GM12878 (cell line): ENCODE results near the gene PTRH2. TPM values are rescaled to one million over a fixed set of nuclear protein-coding genes. Genes with fewer than 3 reads are reported as not detected.

ENCODE experiments used
- ATAC-seq: fragments of 200-7000 bp; cut with Tn5 transposase; 3 replicates; pipeline ENCODE4 v1.9.1; 2020; ENCODE audit warnings: mild to moderate bottlenecking, moderate library complexity
- BruUV-seq: library from RNA; stranded (reverse); fragments of 400-500 nt; replicated peaks from 2 replicates; lab custom pipeline; 2021; lab: Mats Ljungman, UMichigan
- CTCF ChIA-PET: fragments of 300-600 bp; sonication (Branson Sonifier 250); formaldehyde crosslinking; extraction: SDS; loops from one replicate; lab custom pipeline; 2021; ENCODE audit warnings: inconsistent platforms; lab: Yijun Ruan, JAX
- POLR2A ChIA-PET: fragments of 350-600 bp; formaldehyde crosslinking; extraction: SDS; loops from one replicate; lab custom pipeline; 2021; ENCODE audit warnings: inconsistent platforms; lab: Charles Lee
- RAD21 ChIA-PET: fragments of 300-600 bp; sonication (Branson Sonifier 250); formaldehyde crosslinking; loops from one replicate; lab custom pipeline; 2023; ENCODE audit warnings: antibody characterized with exemption; ENCODE audit not compliant: unreplicated experiment; lab: Charles Lee
- SMC1A ChIA-PET: fragments of 300-600 bp; sonication (Branson Sonifier 250); formaldehyde crosslinking; loops from one replicate; lab custom pipeline; 2023; ENCODE audit not compliant: unreplicated experiment, uncharacterized antibody; lab: Charles Lee
- DNase-seq: peaks from one replicate; pipeline ENCODE4 v3.0.0-alpha.2; 2011; ENCODE audit warnings: low read depth, low spot score
- FAIRE-seq: peaks from 3 replicates; lab custom pipeline; 2011; peaks lifted over from hg19 to GRCh38; lab: Jason Lieb, UNC
- H2AFZ ChIP-seq: 2 replicates; pipeline ENCODE4 v1.6.0; 2011; ENCODE audit warnings: low read depth, low read length, control low read depth; ENCODE audit not compliant: control insufficient read depth
- H3K27ac ChIP-seq: 2 replicates; pipeline ENCODE4 v1.5.1; 2011; ENCODE audit warnings: control low read depth; ENCODE audit not compliant: control insufficient read depth, insufficient read depth
- H3K27me3 ChIP-seq, 2 experiments: replicated peaks in 1 of 2; 2 replicates each; pipeline versions ENCODE4 v1.6.0 to v1.6.1; 2011; ENCODE audit warnings: low read length in 1 of 2; ENCODE audit not compliant: control insufficient read depth in 2 of 2, insufficient read depth in 2 of 2
- H3K36me3 ChIP-seq, 2 experiments: 2 replicates each; pipeline ENCODE4 v1.5.1; 2011; ENCODE audit warnings: low read length in 1 of 2; ENCODE audit not compliant: control insufficient read depth in 2 of 2, insufficient read depth in 2 of 2
- H3K4me1 ChIP-seq: 2 replicates; pipeline ENCODE4 v1.6.1; 2011; ENCODE audit warnings: mild to moderate bottlenecking, low read length, moderate library complexity, mixed read lengths; ENCODE audit not compliant: control insufficient read depth, insufficient read depth
- H3K4me2 ChIP-seq: 2 replicates; pipeline ENCODE4 v1.6.0; 2011; ENCODE audit warnings: control low read depth; ENCODE audit not compliant: control insufficient read depth, insufficient read depth
- H3K4me3 ChIP-seq: fragments of 200-600 bp; sonication (generic); 2 replicates; pipeline ENCODE4 v1.5.1; 2016
- H3K79me2 ChIP-seq: 2 replicates; pipeline ENCODE4 v1.6.0; 2011; ENCODE audit warnings: low read length; ENCODE audit not compliant: control insufficient read depth, insufficient read depth
- H3K9ac ChIP-seq: 2 replicates; pipeline ENCODE4 v1.8.0; 2011; ENCODE audit warnings: low read length, control low read depth, mixed read lengths; ENCODE audit not compliant: control insufficient read depth, insufficient read depth
- H3K9me3 ChIP-seq: replicated peaks from 3 replicates; pipeline ENCODE4 v1.5.1; 2011; ENCODE audit warnings: mild to moderate bottlenecking, low read length; ENCODE audit not compliant: control insufficient read depth, insufficient read depth
- H4K20me1 ChIP-seq: 2 replicates; pipeline ENCODE4 v1.6.0; 2011; ENCODE audit not compliant: control insufficient read depth, insufficient read depth
- EED ChIP-seq: sonication (generic); IDR thresholded peaks from 2 replicates; pipeline ENCODE4 v1.6.1; 2016; ENCODE audit warnings: antibody characterized with exemption, low read depth
- POLR2A ChIP-seq: IDR thresholded peaks from 2 replicates; pipeline ENCODE4 v1.6.1; 2011; ENCODE audit warnings: low read depth, mild to moderate bottlenecking, low read length
- POLR2AphosphoS2 ChIP-seq: IDR thresholded peaks from 2 replicates; pipeline ENCODE4 v1.6.1; 2011; ENCODE audit warnings: low read depth, mild to moderate bottlenecking, low read length, improper control_type of control experiment, moderate library complexity
- RBBP5 ChIP-seq: fragments of 200-600 bp; sonication (generic); conservative IDR thresholded peaks from 2 replicates; pipeline ENCODE4 v1.6.1; 2016
- SPI1 ChIP-seq: IDR thresholded peaks from 2 replicates; pipeline ENCODE4 v1.6.1; 2011; ENCODE audit warnings: low read depth, mild to moderate bottlenecking, low read length, moderate library complexity, borderline replicate concordance; ENCODE audit not compliant: insufficient read depth
- ZSCAN29 ChIP-seq: fragments of 450-650 bp; IDR thresholded peaks from 2 replicates; pipeline ENCODE4 v1.6.1; 2017; ENCODE audit warnings: mild to moderate bottlenecking, moderate library complexity
- WGBS: methylation state at CpG from one replicate; pipeline ENCODE4 v1.1.6; 2016; ENCODE audit warnings: low lambda C conversion rate; ENCODE audit not compliant: insufficient replicate concordance, insufficient coverage; ENCODE audit errors: missing lambda C conversion rate; 5-methylcytosine and 5-hydroxymethylcytosine counted together
- in situ Hi-C: fragments of 300-500 bp; cut with MboI; formaldehyde crosslinking; loops from 9 replicates; pipeline ENCODE4 v1.14.3; 2018; ENCODE audit warnings: mixed read lengths
- intact Hi-C: fragments of 100-400 bp; cut with micrococcal nuclease; formaldehyde crosslinking; loops from one replicate; pipeline ENCODE4 v1.14.2; 2022; ENCODE audit not compliant: unreplicated experiment
- polyA plus RNA-seq, 11 experiments: library from polyadenylated mRNA; depleted of rRNA in 4 of 11; unstranded in 6 of 11; stranded (reverse) in 5 of 11; fragments of >200 nt; fragmentation: Nextera tagmentation in 4 of 11; fragmentation: Illumina TruSeq in 1 of 11; extraction: Ambion mirVana in 4 of 11; extraction: Trizol in 1 of 11; gene quantifications; 1 replicate in 1 of 11; 2 replicates in 10 of 11; pipeline versions ENCODE4 v1.2.1 to v1.2.3, GENCODE V29; 2011 to 2016; ENCODE audit warnings: inconsistent platforms in 2 of 11, missing spikeins in 2 of 11, low read depth in 1 of 11
- total RNA-seq, 4 experiments: library from RNA; depleted of rRNA in 3 of 4; stranded (reverse); fragments of >200 nt in 3 of 4; fragmentation: Illumina TruSeq in 1 of 4; extraction: Trizol in 1 of 4; gene quantifications; 2 replicates each; pipeline versions ENCODE4 v1.2.1 to v1.2.3, GENCODE V29; 2013 to 2021
- TF ChIP-seq, protein P1 (sequence below): fragments of 450-650 bp; IDR thresholded peaks from 2 replicates; pipeline ENCODE4 v1.6.1; 2014; ENCODE audit warnings: mild to moderate bottlenecking

Gene PTRH2
- total and polyA plus RNA-seq, 10 of the 15 experiments (the other 5 are each of a cell fraction or from before 2014, with no cell fraction given): 37.7 to 156 (median 63.4) TPM

DNA sequence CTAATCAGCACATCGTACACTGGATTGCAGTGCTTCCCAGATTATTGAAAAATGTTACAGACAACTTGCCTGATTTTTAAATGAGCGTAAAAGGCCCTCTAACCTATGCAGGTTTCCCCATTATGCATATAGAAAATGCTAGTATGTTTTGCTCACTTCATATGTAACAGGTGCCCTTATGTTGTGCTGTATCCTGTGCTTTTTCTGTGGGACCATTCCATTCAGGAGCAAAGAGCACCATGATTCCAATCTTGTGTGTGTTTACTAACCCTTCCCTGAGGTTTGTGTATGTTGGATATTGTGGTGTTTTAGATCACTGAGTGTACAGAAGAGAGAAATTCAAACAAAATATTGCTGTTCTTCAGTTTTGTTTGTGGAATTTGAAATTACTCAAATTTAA lies 12.9 kb downstream of the PTRH2 start:
- ChIA-PET RAD21 (no interaction called here), CTCF (no interaction called here), SMC1A (no interaction called here), POLR2A (no interaction called here)
- no peaks in the 10 kb centered on the region for H3K27me3 ChIP-seq
- no peaks in the 10 kb centered on the region for H4K20me1 ChIP-seq
- BruUV-seq: TSS peak; percentile 49
- no peak overlapping the region for H2AFZ ChIP-seq
- TF ChIP-seq POLR2AphosphoS2 (no peak), SPI1 (no peak), RBBP5 (no peak), EED (no peak)
- TF ChIP-seq, protein P1, sequence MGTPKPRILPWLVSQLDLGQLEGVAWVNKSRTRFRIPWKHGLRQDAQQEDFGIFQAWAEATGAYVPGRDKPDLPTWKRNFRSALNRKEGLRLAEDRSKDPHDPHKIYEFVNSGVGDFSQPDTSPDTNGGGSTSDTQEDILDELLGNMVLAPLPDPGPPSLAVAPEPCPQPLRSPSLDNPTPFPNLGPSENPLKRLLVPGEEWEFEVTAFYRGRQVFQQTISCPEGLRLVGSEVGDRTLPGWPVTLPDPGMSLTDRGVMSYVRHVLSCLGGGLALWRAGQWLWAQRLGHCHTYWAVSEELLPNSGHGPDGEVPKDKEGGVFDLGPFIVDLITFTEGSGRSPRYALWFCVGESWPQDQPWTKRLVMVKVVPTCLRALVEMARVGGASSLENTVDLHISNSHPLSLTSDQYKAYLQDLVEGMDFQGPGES: no peak
- FAIRE-seq (no peak), DNase-seq (no peak), ATAC-seq (no peak)
- H3K4me2 ChIP-seq: no peak overlapping the region
- in situ Hi-C loops (no loop called here), intact Hi-C loops (no loop called here)
- H3K4me3 ChIP-seq: no peak overlapping the region
- no peak overlapping the region for H3K9ac ChIP-seq
- no peaks in the 10 kb centered on the region for H3K9me3 ChIP-seq
- peaks cover 12 to 48% of the 10 kb centered on the region in 2 experiments for H3K36me3 ChIP-seq
- H3K79me2 ChIP-seq: peaks cover 35% of the 10 kb centered on the region
- H3K4me1 ChIP-seq: peaks cover 10% of the 10 kb centered on the region
- 100% methylated on average over 2 of the region's 2 CpGs for WGBS
- no peak overlapping the region for H3K27ac ChIP-seq

DNA sequence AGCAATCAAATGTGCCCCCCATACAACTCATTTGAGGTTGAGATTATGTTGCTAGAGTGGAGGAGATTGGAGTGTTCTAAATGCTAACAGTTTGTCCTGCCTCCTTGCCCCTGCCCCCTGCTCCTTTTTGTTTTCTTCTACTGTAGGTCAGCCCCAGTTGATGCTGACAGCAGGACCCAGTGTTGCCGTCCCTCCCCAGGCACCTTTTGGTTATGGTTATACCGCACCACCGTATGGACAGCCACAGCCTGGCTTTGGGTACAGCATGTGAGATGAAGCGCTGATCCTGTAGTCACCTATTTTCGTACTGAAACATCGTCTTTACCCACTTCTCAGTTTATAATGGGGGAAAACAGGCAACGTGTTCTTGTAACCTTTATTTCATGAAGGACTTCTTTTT lies 13.6 kb downstream of the PTRH2 start:
- RAD21 ChIA-PET: no interaction called here
- Histone ChIP-seq H2AFZ (no peak overlapping the region), H3K9me3 (no peaks in the 10 kb centered on the region), H3K27ac (no peak overlapping the region), H3K4me3 (no peak overlapping the region), H4K20me1 (no peaks in the 10 kb centered on the region), H3K27me3 (no peaks in the 10 kb centered on the region), H3K4me1 (peaks cover 10% of the 10 kb centered on the region), H3K9ac (no peak overlapping the region), H3K4me2 (no peak overlapping the region), H3K79me2 (peaks cover 28% of the 10 kb centered on the region), H3K36me3 (peaks cover 12 to 41% of the 10 kb centered on the region in 2 experiments)
- SMC1A ChIA-PET: no interaction called here
- in situ Hi-C loops: no loop called here
- WGBS: 89% methylated on average over 7 of the region's 7 CpGs
- DNase-seq (no peak), ATAC-seq (no peak), FAIRE-seq (no peak)
- BruUV-seq: no TSS peak
- CTCF ChIA-PET: no interaction called here
- TF ChIP-seq ZSCAN29 (no peak), POLR2A (peak; percentile 34; the same call in 1 of the 2 replicates)
- intact Hi-C loops: no loop called here
- POLR2A ChIA-PET: no interaction called here
